SW480 (cell line): ENCODE results near the gene RTKN.
"Not testable (repeated sequence)": the region's sequence is repeated elsewhere in the genome, so short reads cannot be mapped to it uniquely, and the experiment has no call there.

Experiments
- DNase-seq: peaks from one replicate; pipeline ENCODE4 v3.0.0-alpha.2; 2016; ENCODE audit warnings: low spot score

RTKN gene, protein sequence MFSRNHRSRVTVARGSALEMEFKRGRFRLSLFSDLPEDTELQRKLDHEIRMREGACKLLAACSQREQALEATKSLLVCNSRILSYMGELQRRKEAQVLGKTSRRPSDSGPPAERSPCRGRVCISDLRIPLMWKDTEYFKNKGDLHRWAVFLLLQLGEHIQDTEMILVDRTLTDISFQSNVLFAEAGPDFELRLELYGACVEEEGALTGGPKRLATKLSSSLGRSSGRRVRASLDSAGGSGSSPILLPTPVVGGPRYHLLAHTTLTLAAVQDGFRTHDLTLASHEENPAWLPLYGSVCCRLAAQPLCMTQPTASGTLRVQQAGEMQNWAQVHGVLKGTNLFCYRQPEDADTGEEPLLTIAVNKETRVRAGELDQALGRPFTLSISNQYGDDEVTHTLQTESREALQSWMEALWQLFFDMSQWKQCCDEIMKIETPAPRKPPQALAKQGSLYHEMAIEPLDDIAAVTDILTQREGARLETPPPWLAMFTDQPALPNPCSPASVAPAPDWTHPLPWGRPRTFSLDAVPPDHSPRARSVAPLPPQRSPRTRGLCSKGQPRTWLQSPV

DNA sequence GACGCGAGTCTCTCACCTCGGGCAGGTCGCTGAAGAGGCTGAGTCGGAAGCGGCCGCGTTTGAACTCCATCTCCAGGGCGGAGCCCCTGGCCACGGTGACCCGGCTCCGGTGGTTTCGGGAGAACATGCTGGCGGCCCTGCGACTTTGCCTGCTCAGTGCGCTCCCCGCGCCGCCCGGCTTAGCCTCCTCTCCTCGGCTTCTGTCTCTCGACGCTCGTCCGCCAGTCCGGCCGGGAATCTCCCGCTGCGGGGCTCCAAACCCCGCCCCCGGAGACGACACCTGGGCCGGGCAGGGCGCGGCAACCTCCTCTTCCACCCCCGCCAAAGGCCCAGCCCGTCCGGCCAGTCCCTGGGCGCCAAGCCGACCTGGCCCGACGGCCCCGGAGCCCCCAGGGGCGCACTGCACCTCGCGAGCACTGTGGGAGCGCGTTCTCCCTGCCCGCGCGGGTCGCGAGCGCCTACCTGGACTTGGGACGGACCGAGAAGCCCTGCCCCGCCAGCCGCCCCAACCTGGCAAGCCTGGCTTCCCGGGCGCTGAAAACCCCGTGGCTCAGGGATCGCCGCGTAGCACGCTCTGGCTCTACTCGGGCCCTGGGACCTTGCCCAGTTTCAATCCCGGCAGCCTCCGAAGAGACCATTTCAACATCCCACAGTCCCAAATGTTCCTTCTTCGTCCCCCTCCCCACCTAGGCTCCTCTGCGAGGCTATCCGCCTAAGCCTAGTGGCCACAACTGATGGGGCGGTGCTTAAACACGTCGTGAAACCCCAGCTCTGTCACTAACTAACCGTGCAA lies at the start of gene RTKN:
Gene RTKN (minus strand): TSS at position 248 of the 793 bp plus-strand sequence. CDS start 121 bp downstream, at position 127.
- DNase-seq: peak; percentile 90

- no peak for DNase-seq
These were observed 48.2 kb upstream of the RTKN start for GRCh38 chr2:74489906-74490305.

GRCh38 chr2:74488643-74489481 lies 47.1 kb upstream of the RTKN start:
- DNase-seq: no peak

- DNase-seq: no peak
These were observed 44.4 kb upstream of the RTKN start for GRCh38 chr2:74486141-74486540.

DNA sequence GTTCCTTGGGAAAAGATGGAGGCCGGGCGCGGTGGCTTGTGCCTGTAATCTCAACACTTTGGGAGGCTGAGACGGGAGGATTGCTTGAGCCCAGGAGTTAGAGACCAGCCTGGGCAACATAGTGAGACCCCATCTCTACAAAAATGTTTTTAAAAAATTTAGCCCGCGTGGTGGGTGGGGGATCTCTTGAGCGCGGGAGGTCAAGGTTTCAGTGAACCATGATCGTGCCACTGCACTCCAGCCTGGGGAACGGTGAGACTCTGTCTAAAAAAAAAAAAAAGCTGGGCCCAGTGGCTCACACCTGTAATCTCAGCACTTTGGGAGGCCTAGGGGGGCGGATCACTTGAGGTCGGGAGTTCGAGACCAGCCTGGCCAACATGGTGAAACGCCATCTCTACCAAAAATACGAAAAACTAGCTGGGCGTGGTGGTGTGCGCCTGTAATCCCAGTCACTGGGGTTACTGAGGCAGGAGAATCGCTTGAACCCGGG lies 42.0 kb upstream of the RTKN start:
- DNase-seq: not testable (repeated sequence)

GRCh38 chr2:74482801-74483674 lies 41.3 kb upstream of the RTKN start, which contains the start of the genes CCDC142 and TTC31:
Gene CCDC142, minus strand, starts transcription at chr2:74482998. Its CDS starts 161 bp downstream, at chr2:74482837.
Gene TTC31, plus strand, starts transcription at chr2:74483081. Its CDS starts 15 bp downstream, at chr2:74483096.
- DNase-seq: peak; percentile 98

DNA sequence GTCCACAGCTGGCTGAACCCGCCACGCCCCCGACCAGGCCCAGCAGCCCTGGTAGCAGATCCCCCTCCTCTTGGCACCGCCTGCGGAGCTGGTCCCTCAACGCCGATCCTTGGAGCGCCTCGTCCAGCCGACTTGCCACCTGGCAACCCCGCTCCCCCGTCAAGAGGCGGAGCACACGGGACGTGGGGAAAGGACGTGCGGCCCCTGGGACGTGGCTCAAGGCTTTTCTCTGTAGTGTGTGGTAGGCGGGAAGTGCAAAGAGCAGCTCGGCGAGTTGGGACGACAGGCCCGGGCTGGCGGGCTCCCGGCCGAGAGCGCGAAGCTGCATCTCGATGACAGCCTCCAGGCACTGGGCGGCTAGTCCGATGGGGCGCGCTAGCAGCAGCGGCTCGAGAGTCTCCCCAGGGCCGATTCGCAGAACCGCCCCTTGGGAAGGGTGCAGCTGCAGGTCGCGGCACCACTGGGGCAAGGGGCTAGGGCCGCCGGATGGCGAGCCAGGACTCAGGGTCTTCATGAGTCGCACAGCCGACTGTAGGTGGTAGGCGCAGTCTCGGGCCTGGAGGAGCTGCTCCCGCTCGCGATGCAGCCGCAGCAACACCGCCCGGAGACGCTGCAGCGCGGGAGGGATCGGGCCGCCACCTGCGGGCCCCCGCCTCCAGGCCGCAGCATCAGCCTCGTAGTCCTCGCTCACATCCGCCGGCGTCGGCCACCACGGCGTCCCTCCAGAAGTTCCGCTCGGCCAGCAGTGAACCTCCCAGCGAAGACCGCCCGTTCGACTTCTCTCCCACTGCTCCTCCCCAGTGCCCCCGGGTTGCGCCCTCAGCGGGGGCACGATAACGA lies 40.4 kb upstream of the RTKN start:
- peak; percentile 69 for DNase-seq

DNA sequence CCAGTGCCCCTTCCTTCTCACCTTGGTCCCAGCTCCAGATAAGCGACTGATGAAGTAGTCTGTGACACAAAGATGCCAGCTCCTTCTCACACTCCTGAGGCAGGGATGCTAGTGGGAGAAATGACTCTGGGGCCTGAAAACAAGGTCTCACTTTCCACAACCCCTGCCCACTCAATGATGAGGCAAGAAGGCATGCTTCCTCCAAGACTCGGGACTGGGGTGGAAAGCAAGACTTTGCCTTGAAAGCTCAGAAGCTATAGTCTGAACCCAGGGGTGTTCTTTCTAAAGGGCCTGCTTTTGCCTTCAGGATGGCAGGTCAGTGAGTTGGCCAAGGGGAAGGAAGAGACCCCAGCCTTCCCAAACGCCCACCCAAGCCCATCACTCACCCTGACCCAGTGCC lies 39.7 kb upstream of the RTKN start:
- DNase-seq: no peak

GRCh38 chr2:74474899-74475298 lies 33.2 kb upstream of the RTKN start:
- DNase-seq: no peak

- DNase-seq: no peak
These were observed 32.7 kb upstream of the RTKN start for GRCh38 chr2:74474481-74474880.

- DNase-seq: no peak
These were observed 31.2 kb upstream of the RTKN start for GRCh38 chr2:74472945-74473258.

DNA sequence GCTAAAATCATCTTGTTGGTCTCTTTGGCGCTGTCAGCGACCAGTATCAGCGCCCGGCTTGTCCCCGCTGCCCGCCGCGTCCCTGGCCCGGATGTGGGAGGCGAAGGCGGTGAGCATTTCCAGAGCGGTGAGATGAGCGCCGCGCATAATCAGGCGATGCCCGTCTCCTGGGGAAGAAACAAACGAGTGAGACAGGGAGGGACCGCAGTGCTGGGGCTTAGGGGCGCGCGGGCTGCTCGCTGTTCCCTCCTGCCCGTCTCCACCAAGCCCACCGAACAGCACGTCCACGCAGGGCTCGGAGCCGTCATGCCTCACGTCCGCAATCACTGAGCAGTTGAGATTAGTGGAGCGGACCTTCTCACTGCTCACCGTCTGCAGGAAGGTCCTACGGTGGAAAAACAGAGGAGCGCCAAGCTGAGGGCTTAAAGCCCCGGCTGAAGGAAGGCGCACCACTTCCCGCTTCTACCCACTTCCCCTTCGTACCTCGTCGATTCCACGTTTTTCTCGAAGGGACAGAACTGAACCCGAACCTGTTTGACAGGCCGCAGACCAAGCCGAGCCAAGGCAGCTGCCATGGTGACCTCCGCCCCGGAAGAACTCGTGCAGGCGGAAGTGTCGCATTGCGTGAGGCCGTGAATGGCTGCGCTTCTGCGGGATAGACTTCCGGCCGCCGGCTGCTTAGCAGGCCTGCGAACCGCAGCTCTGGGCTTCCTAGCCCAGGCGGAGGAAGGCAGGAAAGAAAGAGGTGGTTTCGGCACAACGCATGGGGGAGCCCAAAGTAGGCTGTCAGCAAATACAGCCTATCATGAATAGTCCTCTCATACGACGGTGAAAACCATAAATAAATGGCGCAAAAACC lies 30.6 kb upstream of the RTKN start, which contains the start of gene MRPL53:
Gene MRPL53 (minus strand): TSS at position 595 of the 859 bp plus-strand sequence. CDS start 20 bp downstream, at position 575.
- DNase-seq: peak; percentile 94

- no peak for DNase-seq
These were observed 29.8 kb upstream of the RTKN start for GRCh38 chr2:74471332-74472065.

- DNase-seq: not testable (repeated sequence)
These were observed 29.0 kb upstream of the RTKN start for GRCh38 chr2:74470742-74471141.

- DNase-seq: no peak
These were observed 22.7 kb upstream of the RTKN start for GRCh38 chr2:74464406-74464805.

DNA sequence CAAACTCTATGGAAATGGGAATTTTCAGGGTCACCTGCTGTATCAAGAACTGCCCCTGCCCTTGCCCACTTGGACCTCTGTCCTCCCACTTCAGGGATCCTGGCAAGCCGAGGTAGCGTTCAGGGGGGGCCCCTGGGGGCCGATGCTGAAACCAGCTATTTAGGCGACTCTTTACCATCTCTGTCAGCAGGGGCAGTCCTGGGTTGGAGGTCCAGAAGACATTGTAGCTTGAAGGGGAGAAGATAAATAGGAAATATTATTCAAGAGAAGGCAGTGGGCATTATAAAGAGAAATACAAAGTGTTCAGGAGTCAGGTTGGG lies 21.0 kb upstream of the RTKN start:
- no peak for DNase-seq

GRCh38 chr2:74462054-74462785 lies 20.5 kb upstream of the RTKN start:
- no peak for DNase-seq
